WTC11 (cell line): ENCODE measurements around the gene EPHA2. TPM values are rescaled to one million over a fixed set of nuclear protein-coding genes. Genes with fewer than 3 reads are reported as not detected.

Experiments used
- ATAC-seq: fragments of 200-7000 bp; cut with Tn5 transposase; 2 replicates; pipeline ENCODE4 v1.10.0; 2021; ENCODE audit warnings: mild to moderate bottlenecking, moderate library complexity
- CTCF ChIA-PET: fragments of 300-600 bp; sonication (Branson Sonifier 250); formaldehyde crosslinking; loops from one replicate; lab custom pipeline; 2021; ENCODE audit warnings: antibody characterized with exemption; lab: Charles Lee
- POLR2A ChIA-PET: fragments of 350-600 bp; sonication (Branson Sonifier 250); formaldehyde crosslinking; loops from one replicate; lab custom pipeline; 2021; ENCODE audit warnings: antibody characterized with exemption; lab: Charles Lee
- DNase-seq: peaks from one replicate; pipeline ENCODE4 v3.0.0; 2021; ENCODE audit warnings: low spot score
- H3K27ac Mint-ChIP-seq: 2 replicates; pipeline ENCODE4 v1.8.0; 2021; ENCODE audit warnings: mixed read lengths
- H3K27me3 Mint-ChIP-seq: 2 replicates; pipeline ENCODE4 v1.8.0; 2021; ENCODE audit warnings: low read depth, mild to moderate bottlenecking, moderate library complexity, mixed read lengths
- H3K36me3 Mint-ChIP-seq: 2 replicates; pipeline ENCODE4 v1.8.0; 2021; ENCODE audit warnings: mixed read lengths
- H3K4me1 Mint-ChIP-seq: 2 replicates; pipeline ENCODE4 v1.8.0; 2022; ENCODE audit warnings: mixed read lengths
- H3K4me3 Mint-ChIP-seq: 2 replicates; pipeline ENCODE4 v1.8.0; 2021; ENCODE audit warnings: mild to moderate bottlenecking, moderate library complexity, mixed read lengths
- H3K9me3 Mint-ChIP-seq: 2 replicates; pipeline ENCODE4 v1.8.0; 2021; ENCODE audit warnings: mixed read lengths
- AFF4 ChIP-seq: sonication (generic); formaldehyde crosslinking; IDR thresholded peaks from 2 replicates; pipeline ENCODE4 v1.8.1; 2023; ENCODE audit warnings: mild to moderate bottlenecking, missing genetic modification reagents, borderline replicate concordance
- AR ChIP-seq: fragments of 250-450 bp; sonication (Bioruptor Pico); IDR thresholded peaks from 2 replicates; pipeline ENCODE4 v1.9.0; 2021; ENCODE audit warnings: mild to moderate bottlenecking
- ATF2 ChIP-seq: sonication (generic); formaldehyde crosslinking; IDR thresholded peaks from 2 replicates; pipeline ENCODE4 v1.8.1; 2022; ENCODE audit warnings: low read depth, missing genetic modification reagents, borderline replicate concordance
- CBFB ChIP-seq: sonication (generic); formaldehyde crosslinking; IDR thresholded peaks from 2 replicates; pipeline ENCODE4 v1.8.1; 2022; ENCODE audit warnings: mild to moderate bottlenecking, low read depth, missing genetic modification reagents
- E2F4 ChIP-seq: sonication (generic); formaldehyde crosslinking; IDR thresholded peaks from 2 replicates; pipeline ENCODE4 v1.8.1; 2022; ENCODE audit warnings: low read depth, mild to moderate bottlenecking, moderate library complexity, missing genetic modification reagents, borderline replicate concordance
- FOXP1 ChIP-seq: sonication (generic); formaldehyde crosslinking; IDR thresholded peaks from 2 replicates; pipeline ENCODE4 v1.8.0; 2022; ENCODE audit warnings: missing genetic modification reagents, mild to moderate bottlenecking, moderate library complexity, borderline replicate concordance
- GRHL2 ChIP-seq: fragments of 250-450 bp; sonication (Bioruptor Pico); IDR thresholded peaks from 2 replicates; pipeline ENCODE4 v1.8.0; 2022; ENCODE audit warnings: mild to moderate bottlenecking, moderate library complexity; ENCODE audit not compliant: insufficient replicate concordance, severe bottlenecking
- MLX ChIP-seq: sonication (generic); formaldehyde crosslinking; IDR thresholded peaks from 2 replicates; pipeline ENCODE4 v1.8.1; 2023; ENCODE audit warnings: mild to moderate bottlenecking, missing genetic modification reagents, moderate library complexity
- NR1H2 ChIP-seq: sonication (generic); formaldehyde crosslinking; IDR thresholded peaks from 2 replicates; pipeline ENCODE4 v1.9.0; 2021; ENCODE audit warnings: mild to moderate bottlenecking, moderate library complexity, missing genetic modification reagents
- PREB ChIP-seq: sonication (generic); formaldehyde crosslinking; IDR thresholded peaks from 2 replicates; pipeline ENCODE4 v1.8.1; 2022; ENCODE audit warnings: mild to moderate bottlenecking, missing genetic modification reagents, moderate library complexity, borderline replicate concordance
- SP1 ChIP-seq: sonication (generic); formaldehyde crosslinking; conservative IDR thresholded peaks from 2 replicates; pipeline ENCODE4 v1.8.1; 2022; ENCODE audit warnings: missing genetic modification reagents
- TCF7 ChIP-seq: sonication (generic); formaldehyde crosslinking; IDR thresholded peaks from 2 replicates; pipeline ENCODE4 v1.8.0; 2022; ENCODE audit warnings: mild to moderate bottlenecking, low read depth, missing genetic modification reagents, moderate library complexity
- ZMAT4 ChIP-seq: fragments of 250-450 bp; sonication (Bioruptor Pico); IDR thresholded peaks from 2 replicates; pipeline ENCODE4 v1.9.0; 2021; ENCODE audit warnings: mild to moderate bottlenecking
- ZNF219 ChIP-seq: sonication (generic); formaldehyde crosslinking; IDR thresholded peaks from 2 replicates; pipeline ENCODE4 v1.8.0; 2023; ENCODE audit warnings: missing genetic modification reagents, mild to moderate bottlenecking, borderline replicate concordance
- ZNF263 ChIP-seq: sonication (generic); formaldehyde crosslinking; IDR thresholded peaks from 2 replicates; pipeline ENCODE4 v1.8.1; 2022; ENCODE audit warnings: low read depth, mild to moderate bottlenecking, moderate library complexity, missing genetic modification reagents
- ZNF423 ChIP-seq: fragments of 250-450 bp; sonication (Bioruptor Pico); IDR thresholded peaks from 2 replicates; pipeline ENCODE4 v2.1.2; 2022; ENCODE audit warnings: mild to moderate bottlenecking, moderate library complexity
- total RNA-seq: library from RNA; stranded (reverse); gene quantifications from 3 replicates; pipeline ENCODE4 v1.2.3, GENCODE V29; 2021

EPHA2 gene
- total RNA-seq, 1 experiment from 2014 or later, result 44.4 TPM

GRCh38 chr1:16088351-16088911, 67.4 kb downstream of the EPHA2 start:
- ChIA-PET CTCF (interaction anchor here (1.5 to 1.8 kb wide), 2 partner anchors 10 to 156 kb away, joined by 3 to 7 read pairs; no protein-coding TSS in a partner anchor), POLR2A (interaction anchor here (0.7 to 0.9 kb wide), 3 partner anchors 25 to 117 kb away, joined by 3 read pairs; partner anchors contain the start of gene EPHA2)
- H3K27me3 Mint-ChIP-seq, result no peaks in the 10 kb centered on the region
- H3K4me1 Mint-ChIP-seq, result peaks cover 7% of the 10 kb centered on the region; the same call in 1 of the 2 replicates
- ATAC-seq, result no peak
- H3K36me3 Mint-ChIP-seq, result no peaks in the 10 kb centered on the region
- TF ChIP-seq ZNF219, result no peak
- no peak for TF ChIP-seq FOXP1 (CRISPR knock-in tag)
- no peak for TF ChIP-seq E2F4 (CRISPR knock-in tag)
- TF ChIP-seq AR, result no peak
- TF ChIP-seq, all 79 proteins: peak for 0
- Mint-ChIP-seq H3K4me3 (no peak overlapping the region), H3K27ac (no peak overlapping the region), H3K9me3 (no peaks in the 10 kb centered on the region)
- no peak for DNase-seq

- H3K4me1 Mint-ChIP-seq, result peaks cover 9% of the 10 kb centered on the region; the same call in 1 of the 2 replicates
- no peak for ATAC-seq
- TF ChIP-seq E2F4 (CRISPR knock-in tag) (no peak), ZNF263 (CRISPR knock-in tag) (peak; percentile 85)
- H3K27ac Mint-ChIP-seq, result no peak overlapping the region
- ChIA-PET CTCF (interaction anchor here (0.7 to 1.8 kb wide), 5 partner anchors 9 to 206 kb away, joined by 3 to 9 read pairs (median 7); partner anchors contain the start of gene FAM131C), POLR2A (interaction anchor here (0.7 kb wide), 1 partner anchor 117 kb away, joined by 3 read pairs; no protein-coding TSS in a partner anchor)
- H3K4me3 Mint-ChIP-seq, result no peak overlapping the region
- H3K36me3 Mint-ChIP-seq, result no peaks in the 10 kb centered on the region
- no peak for DNase-seq
- no peaks in the 10 kb centered on the region for H3K9me3 Mint-ChIP-seq
- no peaks in the 10 kb centered on the region for H3K27me3 Mint-ChIP-seq
Measured at GRCh38 chr1:16087733-16088132, 68.1 kb downstream of the EPHA2 start.

GRCh38 chr1:16085522-16085921, 70.3 kb downstream of the EPHA2 start:
- Mint-ChIP-seq H3K27me3 (no peaks in the 10 kb centered on the region), H3K36me3 (no peaks in the 10 kb centered on the region), H3K9me3 (no peaks in the 10 kb centered on the region), H3K4me1 (peaks cover 9% of the 10 kb centered on the region; the same call in 1 of the 2 replicates), H3K4me3 (no peak overlapping the region), H3K27ac (peak overlapping the region; percentile 87; the same call in 1 of the 2 replicates)
- TF ChIP-seq NR1H2 (CRISPR knock-in tag) (no peak), PREB (no peak), MLX (CRISPR knock-in tag) (no peak), GRHL2 (CRISPR knock-in tag) (no peak), AFF4 (no peak), ZNF423 (CRISPR knock-in tag) (no peak), SP1 (no peak), TCF7 (CRISPR knock-in tag) (no peak), ATF2 (CRISPR knock-in tag) (no peak), ZMAT4 (CRISPR knock-in tag) (no peak), CBFB (CRISPR knock-in tag) (no peak)
- POLR2A ChIA-PET, result no interaction called here
- CTCF ChIA-PET, result no interaction called here
- DNase-seq (no peak), ATAC-seq (no peak)
